K562 (cell line): ENCODE measurements around the gene DEF6. TPM values are rescaled to one million over a fixed set of nuclear protein-coding genes. Genes with fewer than 3 reads are reported as not detected.

Source experiments
- ATAC-seq: fragments of 200-7000 bp; cut with Tn5 transposase; 3 replicates; pipeline ENCODE4 v1.9.1; 2020; ENCODE audit warnings: moderate library complexity
- BruUV-seq: library from RNA; stranded (reverse); fragments of 400-500 nt; replicated peaks from 2 replicates; lab custom pipeline; 2021; lab: Mats Ljungman, UMichigan
- CTCF ChIA-PET: fragments of 300-600 bp; formaldehyde crosslinking; extraction: SDS; loops from one replicate; lab custom pipeline; 2021; ENCODE audit warnings: low intra/inter-chr PET ratio; lab: Yijun Ruan, JAX
- POLR2A ChIA-PET: fragments of 300-600, 350-650 bp; sonication (Branson Sonifier 250); formaldehyde crosslinking; extraction: SDS; loops from one replicate; lab custom pipeline; 2021; ENCODE audit warnings: antibody characterized with exemption, inconsistent platforms; lab: Yijun Ruan, JAX
- DNase-seq, 4 experiments: peaks; one replicate each; pipeline versions ENCODE4 v3.0.0 to v3.0.0-alpha.2; 2011 to 2018; ENCODE audit warnings: low spot score in 3 of 4, mixed read lengths in 3 of 4; ENCODE audit errors: extremely low read depth in 1 of 4
- FAIRE-seq: peaks from 2 replicates; lab custom pipeline; 2011; peaks lifted over from hg19 to GRCh38; lab: Jason Lieb, UNC
- H2AFZ ChIP-seq: 2 replicates; pipeline ENCODE4 v1.6.0; 2011; ENCODE audit warnings: low read depth, low read length, control low read depth, inconsistent platforms
- H3K27ac ChIP-seq: fragments of 200-600 bp; 3 replicates; pipeline ENCODE4 v1.8.0; 2011; ENCODE audit warnings: low read depth, mild to moderate bottlenecking, control low read depth, inconsistent platforms, low read length, moderate library complexity, mixed read lengths; ENCODE audit errors: extremely low read depth
- H3K27me3 ChIP-seq, 2 experiments: fragments of 300-600 bp in 1 of 2; 2 replicates in 1 of 2; 3 replicates in 1 of 2; pipeline versions ENCODE4 v1.6.0 to v1.8.0; 2011; ENCODE audit warnings: inconsistent platforms in 2 of 2, low read length in 2 of 2, mild to moderate bottlenecking in 1 of 2, mixed read lengths in 1 of 2, moderate library complexity in 1 of 2; ENCODE audit not compliant: control insufficient read depth in 2 of 2, insufficient read depth in 2 of 2
- H3K36me3 ChIP-seq: fragments of 300-600 bp; 3 replicates; pipeline ENCODE4 v1.8.0; 2011; ENCODE audit warnings: mild to moderate bottlenecking, low read length, inconsistent platforms; ENCODE audit not compliant: control insufficient read depth, insufficient read depth
- H3K4me1 ChIP-seq, 2 experiments: fragments of 200-600 bp in 1 of 2; replicated peaks in 1 of 2; 2 replicates in 1 of 2; 3 replicates in 1 of 2; pipeline versions ENCODE4 v1.5.1 to v1.8.0; 2011; ENCODE audit warnings: inconsistent platforms in 2 of 2, low read length in 2 of 2, mild to moderate bottlenecking in 1 of 2, mixed read lengths in 1 of 2, moderate library complexity in 1 of 2; ENCODE audit not compliant: control insufficient read depth in 2 of 2, insufficient read depth in 2 of 2
- H3K4me2 ChIP-seq: 2 replicates; pipeline ENCODE4 v1.6.1; 2011; ENCODE audit warnings: low read length, control low read depth, inconsistent platforms, mixed read lengths; ENCODE audit not compliant: insufficient read depth
- H3K4me3 ChIP-seq: fragments of 200-600 bp; sonication (generic), shearing (Covaris generic); 2 replicates; pipeline ENCODE4 v1.5.1; 2016; ENCODE audit warnings: control low read depth, inconsistent platforms
- H3K79me2 ChIP-seq: fragments of 200-600 bp; 3 replicates; pipeline ENCODE4 v1.8.0; 2011; ENCODE audit warnings: low read length, inconsistent platforms; ENCODE audit not compliant: control insufficient read depth, insufficient read depth
- H3K9ac ChIP-seq, 2 experiments: 2 replicates each; pipeline versions ENCODE4 v1.6.0 to v1.6.1; 2011; ENCODE audit warnings: low read depth in 2 of 2, low read length in 2 of 2, control low read depth in 1 of 2, inconsistent platforms in 1 of 2, mild to moderate bottlenecking in 1 of 2, mixed read lengths in 1 of 2; ENCODE audit not compliant: insufficient read depth in 1 of 2
- H3K9me1 ChIP-seq: one replicate; pipeline ENCODE4 v1.6.0; 2011; ENCODE audit warnings: inconsistent platforms, mild to moderate bottlenecking, low read length, moderate library complexity; ENCODE audit not compliant: control insufficient read depth, insufficient read depth
- H3K9me3 ChIP-seq: replicated peaks from 2 replicates; pipeline ENCODE4 v1.5.1; 2011; ENCODE audit warnings: low read depth, low read length, inconsistent platforms; ENCODE audit not compliant: control insufficient read depth, insufficient read depth
- H4K20me1 ChIP-seq: replicated peaks from 2 replicates; pipeline ENCODE4 v1.6.1; 2011; ENCODE audit warnings: low read length, inconsistent platforms, mixed read lengths; ENCODE audit not compliant: control insufficient read depth, insufficient read depth
- ATF3 ChIP-seq, 2 experiments: fragments of 450-650 bp in 1 of 2; sonication (generic) in 1 of 2; formaldehyde crosslinking in 1 of 2; IDR thresholded peaks in 1 of 2; conservative IDR thresholded peaks in 1 of 2; 2 replicates each; pipeline versions ENCODE4 v1.6.1 to v1.8.1; 2016 to 2023; ENCODE audit warnings: mild to moderate bottlenecking in 2 of 2, moderate library complexity in 2 of 2, inconsistent platforms in 1 of 2, missing genetic modification reagents in 1 of 2
- CEBPG ChIP-seq, 3 experiments: fragments of 200-800 bp in 1 of 3; sonication (Bioruptor generic) in 1 of 3; sonication (generic) in 1 of 3; formaldehyde crosslinking in 1 of 3; IDR thresholded peaks in 2 of 3; conservative IDR thresholded peaks in 1 of 3; 2 replicates each; pipeline versions ENCODE4 v1.6.1 to v1.8.0; 2016 to 2022; ENCODE audit warnings: missing compliant biosample characterization in 2 of 3, missing genetic modification characterization in 2 of 3, mild to moderate bottlenecking in 1 of 3, missing genetic modification reagents in 1 of 3
- EWSR1 ChIP-seq: fragments of 450-650 bp; IDR thresholded peaks from 2 replicates; pipeline ENCODE4 v1.6.1; 2018; ENCODE audit warnings: borderline replicate concordance, mild to moderate bottlenecking, low read depth, moderate library complexity; ENCODE audit not compliant: partially characterized antibody
- MBD1 ChIP-seq: fragments of 250-450 bp; sonication (Bioruptor Pico); IDR thresholded peaks from 2 replicates; pipeline ENCODE4 v1.8.0; 2022; ENCODE audit warnings: inconsistent platforms
- MYBL2 ChIP-seq, 2 experiments: fragments of 450-650 bp in 1 of 2; sonication (generic) in 1 of 2; formaldehyde crosslinking in 1 of 2; IDR thresholded peaks; 2 replicates each; pipeline versions ENCODE4 v1.6.1 to v1.8.1; 2017 to 2022; ENCODE audit warnings: borderline replicate concordance in 1 of 2, inconsistent platforms in 1 of 2, low read depth in 1 of 2, mild to moderate bottlenecking in 1 of 2, missing genetic modification reagents in 1 of 2, moderate library complexity in 1 of 2
- NFATC3 ChIP-seq: fragments of 450-650 bp; IDR thresholded peaks from 2 replicates; pipeline ENCODE4 v1.6.1; 2017; ENCODE audit warnings: mild to moderate bottlenecking
- RFX1 ChIP-seq: fragments of 450-650 bp; IDR thresholded peaks from 2 replicates; pipeline ENCODE4 v1.6.1; 2016; ENCODE audit warnings: mild to moderate bottlenecking, moderate library complexity
- TSC22D4 ChIP-seq: fragments of 450-650 bp; IDR thresholded peaks from 2 replicates; pipeline ENCODE4 v1.6.1; 2016; ENCODE audit warnings: missing genetic modification characterization, missing biosample characterization, control low read depth
- YY1 ChIP-seq, 3 experiments: IDR thresholded peaks; 2 replicates each; pipeline ENCODE4 v1.6.1; 2011; ENCODE audit warnings: low read length in 2 of 3, mild to moderate bottlenecking in 2 of 3, moderate library complexity in 2 of 3, borderline replicate concordance in 1 of 3, control low read depth in 1 of 3, low read depth in 1 of 3; ENCODE audit not compliant: insufficient read depth in 3 of 3, insufficient replicate concordance in 2 of 3, control insufficient read depth in 1 of 3, insufficient read length in 1 of 3; ENCODE audit errors: extremely low read depth in 1 of 3
- ZNF197 ChIP-seq: fragments of 200-800 bp; sonication (Bioruptor generic); IDR thresholded peaks from 2 replicates; pipeline ENCODE4 v1.6.1; 2016; ENCODE audit warnings: low read depth, missing genetic modification characterization, missing compliant biosample characterization
- WGBS: fragments of 100-300 bp; shearing (Covaris generic); methylation state at CpG from one replicate; pipeline ENCODE4 v1.1.6; 2016; ENCODE audit warnings: low coverage, mixed read lengths; ENCODE audit not compliant: insufficient coverage; ENCODE audit errors: missing lambda C conversion rate; 5-methylcytosine and 5-hydroxymethylcytosine counted together
- in situ Hi-C: fragments of 300-500 bp; cut with MboI; formaldehyde crosslinking; loops from 4 replicates; pipeline ENCODE4 v1.15.0; 2018; ENCODE audit warnings: inconsistent platforms, mixed read lengths
- intact Hi-C: fragments of 100-400 bp; cut with micrococcal nuclease; formaldehyde crosslinking; loops from 2 replicates; pipeline ENCODE4 v1.14.2; 2022
- polyA plus RNA-seq, 8 experiments: library from polyadenylated mRNA; depleted of rRNA in 4 of 8; stranded (reverse) in 5 of 8; unstranded in 3 of 8; fragments of >200 nt; fragmentation: Nextera tagmentation in 2 of 8; fragmentation: Illumina TruSeq in 1 of 8; extraction: Ambion mirVana in 2 of 8; extraction: Trizol in 1 of 8; gene quantifications; 2 replicates each; pipeline versions ENCODE4 v1.2.1 to v1.2.3, GENCODE V29; 2011 to 2014; ENCODE audit warnings: inconsistent platforms in 1 of 8, missing spikeins in 1 of 8
- total RNA-seq, 7 experiments: library from RNA; depleted of rRNA in 6 of 7; stranded (reverse); fragments of >200 nt in 6 of 7; fragmentation: Illumina TruSeq in 2 of 7; extraction: Trizol in 2 of 7; gene quantifications; 2 replicates each; pipeline versions ENCODE4 v1.2.1 to v1.2.3, GENCODE V29; 2011 to 2021; ENCODE audit warnings: low replicate concordance in 1 of 7

Gene DEF6
- total and polyA plus RNA-seq, 9 of the 15 experiments (the other 6 are each of a cell fraction or from before 2014, with no cell fraction given) = 1.3 to 44.6 (median 22.7) TPM

- Histone ChIP-seq H3K9me1 (no peaks in the 10 kb centered on the region), H4K20me1 (no peaks in the 10 kb centered on the region), H3K36me3 (no peaks in the 10 kb centered on the region), H3K4me3 (no peak overlapping the region), H3K9me3 (no peaks in the 10 kb centered on the region), H3K27ac (no peak overlapping the region), H3K4me1 (peaks cover 15 to 58% of the 10 kb centered on the region in 2 experiments), H3K4me2 (no peak overlapping the region), H3K27me3 (no peaks in the 10 kb centered on the region), H3K9ac (no peak overlapping the region), H2AFZ (no peak overlapping the region), H3K79me2 (peaks cover 12% of the 10 kb centered on the region)
- in situ Hi-C loops (no loop called here), intact Hi-C loops (no loop called here)
- no peak for FAIRE-seq
- POLR2A ChIA-PET = interaction anchor here (1.6 kb wide), 1 partner anchor 32 kb away, joined by 3 read pairs; the partner anchor contains the start of gene DEF6
- CTCF ChIA-PET = no interaction called here
- 79% methylated on average over 2 of the region's 2 CpGs for WGBS
- BruUV-seq = no TSS peak
- DNase-seq = no peak
- ATAC-seq = no peak
- TF ChIP-seq YY1 (IDR thresholded peaks at IDR 0.05; ENCODE audit: borderline replicate concordance in 1 of 3, control insufficient read depth in 1 of 3, extremely low read depth in 1 of 3, insufficient read depth in 3 of 3, insufficient read length in 1 of 3, insufficient replicate concordance in 2 of 3, low read depth in 1 of 3, low read length in 2 of 3) (peak in 1 of 3 experiments; percentile 12), ZNF197 (CRISPR knock-in tag) (no peak)
Observed at GRCh38 chr6:35265523-35265922, 32.1 kb upstream of the DEF6 start.

- H3K27me3 ChIP-seq = no peaks in the 10 kb centered on the region
- no peak for ATAC-seq
- TF ChIP-seq ATF3 (IDR thresholded peaks at IDR 0.05) (0 out of 2 replicates have a peak, but pooled peaks have one; percentile 4), ATF3 (CRISPR knock-in tag; conservative IDR thresholded peaks at IDR 0.05) (no peak), RFX1 (no peak), CEBPG (CRISPR knock-in tag; IDR thresholded peaks at IDR 0.05) (no peak), CEBPG (tag; conservative IDR thresholded peaks at IDR 0.05 in 1 of 2, IDR thresholded peaks at IDR 0.05 in 1 of 2) (no peak), MBD1 (no peak), TSC22D4 (tag) (no peak), EWSR1 (no peak), NFATC3 (no peak), MYBL2 (IDR thresholded peaks at IDR 0.05; ENCODE audit: low read depth) (no peak), MYBL2 (CRISPR knock-in tag; IDR thresholded peaks at IDR 0.05; ENCODE audit: borderline replicate concordance) (no peak)
- TF ChIP-seq, all 486 proteins: peak for 1
- POLR2A ChIA-PET = interaction anchor here (1.7 to 3.2 kb wide), 2 partner anchors 8 to 205 kb away, joined by 5 to 34 read pairs; partner anchors contain the start of gene ZNF76
- H4K20me1 ChIP-seq = no peaks in the 10 kb centered on the region
- in situ Hi-C loops = no loop called here
- peaks cover 13 to 38% of the 10 kb centered on the region in 2 experiments for H3K4me1 ChIP-seq
- peak overlapping the region in 1 of 2 experiments; percentile 33; a peak in 1 of 4 replicates for H3K9ac ChIP-seq
- WGBS = 75% methylated on average over 8 of the region's 8 CpGs
- H3K9me1 ChIP-seq = no peaks in the 10 kb centered on the region
- DNase-seq (no peak), FAIRE-seq (no peak)
- H3K9me3 ChIP-seq = no peaks in the 10 kb centered on the region
- no peak overlapping the region for H3K4me2 ChIP-seq
- no peaks in the 10 kb centered on the region for H3K79me2 ChIP-seq
- H3K36me3 ChIP-seq = no peaks in the 10 kb centered on the region
- CTCF ChIA-PET = no interaction called here
- no peak overlapping the region for H2AFZ ChIP-seq
- no peak overlapping the region for H3K4me3 ChIP-seq
- H3K27ac ChIP-seq = no peak overlapping the region
- no TSS peak for BruUV-seq
- intact Hi-C loops = no loop called here
Observed at GRCh38 chr6:35267446-35267845, 30.2 kb upstream of the DEF6 start.
